Measurements from ENCODE around the gene ZKSCAN4.

The ZKSCAN4 gene

GRCh38 chr6:28218312-28219248, 33.5 kb downstream of the ZKSCAN4 start:
- Histone ChIP-seq H3K4me1 (ENCODE audit: control insufficient read depth in 1 of 2, insufficient read depth in 2 of 2, low read length in 2 of 2) (peaks cover 0 to 14% of the 10 kb centered on the region in 2 donors), H3K9me3 (ENCODE audit: control insufficient read depth in 1 of 2, low read length in 2 of 2) (no peaks in the 10 kb centered on the region), H3K27ac (ENCODE audit: low read length) (no peak overlapping the region), H3K27me3 (ENCODE audit: low read depth, low read length) (peaks cover 12% of the 10 kb centered on the region), H3K36me3 (ENCODE audit: control insufficient read depth in 1 of 2, insufficient read depth in 2 of 2, low read length in 2 of 2) (no peaks in the 10 kb centered on the region), H3K4me3 (ENCODE audit: low read depth in 1 of 2, low read length in 2 of 2) (peak overlapping the region; percentile 69)

GRCh38 chr6:28217890-28218289, 34.2 kb downstream of the ZKSCAN4 start:
- Histone ChIP-seq H3K27me3 (ENCODE audit: low read depth, low read length) (peaks cover 13% of the 10 kb centered on the region), H3K4me3 (ENCODE audit: low read depth in 1 of 2, low read length in 2 of 2) (peak overlapping the region in 1 of 2 donors; percentile 69)

GRCh38 chr6:28215425-28215824, 36.6 kb downstream of the ZKSCAN4 start:
- Histone ChIP-seq H3K36me3 (ENCODE audit: control insufficient read depth in 1 of 2, insufficient read depth in 2 of 2, low read length in 2 of 2) (no peaks in the 10 kb centered on the region), H3K4me1 (ENCODE audit: control insufficient read depth in 1 of 2, insufficient read depth in 2 of 2, low read length in 2 of 2) (peaks cover 0 to 17% of the 10 kb centered on the region in 2 donors), H3K4me3 (ENCODE audit: low read depth in 1 of 2, low read length in 2 of 2) (peak overlapping the region in 1 of 2 donors; percentile 13), H3K9me3 (ENCODE audit: control insufficient read depth in 1 of 2, low read length in 2 of 2) (no peaks in the 10 kb centered on the region), H3K27ac (ENCODE audit: low read length) (no peak overlapping the region), H3K27me3 (ENCODE audit: low read depth, low read length) (peaks cover 28% of the 10 kb centered on the region)

More at GRCh38 chr6:28217890-28218289, 34.2 kb downstream of the ZKSCAN4 start:
- H3K9me3 ChIP-seq (ENCODE audit: control insufficient read depth in 1 of 2, low read length in 2 of 2) = no peaks in the 10 kb centered on the region
- no peak overlapping the region for H3K27ac ChIP-seq (ENCODE audit: low read length)
- H3K36me3 ChIP-seq (ENCODE audit: control insufficient read depth in 1 of 2, insufficient read depth in 2 of 2, low read length in 2 of 2) = no peaks in the 10 kb centered on the region
- peaks cover 0 to 14% of the 10 kb centered on the region in 2 donors for H3K4me1 ChIP-seq (ENCODE audit: control insufficient read depth in 1 of 2, insufficient read depth in 2 of 2, low read length in 2 of 2)

- H3K9me3 ChIP-seq (ENCODE audit: control insufficient read depth in 1 of 2, low read length in 2 of 2) = no peaks in the 10 kb centered on the region
- H3K36me3 ChIP-seq (ENCODE audit: control insufficient read depth in 1 of 2, insufficient read depth in 2 of 2, low read length in 2 of 2) = no peaks in the 10 kb centered on the region
- peak overlapping the region in 1 of 2 donors; percentile 62 for H3K4me3 ChIP-seq (ENCODE audit: low read depth in 1 of 2, low read length in 2 of 2)
- H3K27me3 ChIP-seq (ENCODE audit: low read depth, low read length) = peaks cover 46% of the 10 kb centered on the region
- H3K4me1 ChIP-seq (ENCODE audit: control insufficient read depth in 1 of 2, insufficient read depth in 2 of 2, low read length in 2 of 2) = peaks cover 0 to 9% of the 10 kb centered on the region in 2 donors
- no peak overlapping the region for H3K27ac ChIP-seq (ENCODE audit: low read length)
Observed at GRCh38 chr6:28213213-28213523, 38.9 kb downstream of the ZKSCAN4 start.

GRCh38 chr6:28212510-28213212, 39.4 kb downstream of the ZKSCAN4 start:
- H3K27ac ChIP-seq (ENCODE audit: low read length) = peak overlapping the region; percentile 34
- peaks cover 0 to 8% of the 10 kb centered on the region in 2 donors for H3K4me1 ChIP-seq (ENCODE audit: control insufficient read depth in 1 of 2, insufficient read depth in 2 of 2, low read length in 2 of 2)
- no peaks in the 10 kb centered on the region for H3K36me3 ChIP-seq (ENCODE audit: control insufficient read depth in 1 of 2, insufficient read depth in 2 of 2, low read length in 2 of 2)
- H3K9me3 ChIP-seq (ENCODE audit: control insufficient read depth in 1 of 2, low read length in 2 of 2) = no peaks in the 10 kb centered on the region
- peak overlapping the region; percentile 34 to 62 for H3K4me3 ChIP-seq (ENCODE audit: low read depth in 1 of 2, low read length in 2 of 2)
- peaks cover 51% of the 10 kb centered on the region for H3K27me3 ChIP-seq (ENCODE audit: low read depth, low read length)

GRCh38 chr6:28211840-28212509, 40.1 kb downstream of the ZKSCAN4 start:
- Histone ChIP-seq H3K36me3 (ENCODE audit: control insufficient read depth in 1 of 2, insufficient read depth in 2 of 2, low read length in 2 of 2) (no peaks in the 10 kb centered on the region), H3K4me3 (ENCODE audit: low read depth in 1 of 2, low read length in 2 of 2) (peak overlapping the region; percentile 34 to 62), H3K27ac (ENCODE audit: low read length) (no peak overlapping the region), H3K27me3 (ENCODE audit: low read depth, low read length) (peaks cover 58% of the 10 kb centered on the region), H3K9me3 (ENCODE audit: control insufficient read depth in 1 of 2, low read length in 2 of 2) (peaks cover 0 to 4% of the 10 kb centered on the region in 2 donors), H3K4me1 (ENCODE audit: control insufficient read depth in 1 of 2, insufficient read depth in 2 of 2, low read length in 2 of 2) (peaks cover 0 to 8% of the 10 kb centered on the region in 2 donors)

- peaks cover 55% of the 10 kb centered on the region for H3K27me3 ChIP-seq (ENCODE audit: low read depth, low read length)
- no peaks in the 10 kb centered on the region for H3K36me3 ChIP-seq (ENCODE audit: control insufficient read depth in 1 of 2, insufficient read depth in 2 of 2, low read length in 2 of 2)
- peaks cover 0 to 8% of the 10 kb centered on the region in 2 donors for H3K4me1 ChIP-seq (ENCODE audit: control insufficient read depth in 1 of 2, insufficient read depth in 2 of 2, low read length in 2 of 2)
- no peak overlapping the region for H3K27ac ChIP-seq (ENCODE audit: low read length)
- no peak overlapping the region for H3K4me3 ChIP-seq (ENCODE audit: low read depth in 1 of 2, low read length in 2 of 2)
- H3K9me3 ChIP-seq (ENCODE audit: control insufficient read depth in 1 of 2, low read length in 2 of 2) = peaks cover 2 to 10% of the 10 kb centered on the region in 2 donors
Observed at GRCh38 chr6:28209753-28210535, 42.1 kb downstream of the ZKSCAN4 start.

GRCh38 chr6:28208111-28208659, 43.9 kb downstream of the ZKSCAN4 start:
- Histone ChIP-seq H3K4me1 (ENCODE audit: control insufficient read depth in 1 of 2, insufficient read depth in 2 of 2, low read length in 2 of 2) (peaks cover 0 to 8% of the 10 kb centered on the region in 2 donors), H3K9me3 (ENCODE audit: control insufficient read depth in 1 of 2, low read length in 2 of 2) (peaks cover 10 to 12% of the 10 kb centered on the region in 2 donors), H3K27me3 (ENCODE audit: low read depth, low read length) (peaks cover 51% of the 10 kb centered on the region), H3K4me3 (ENCODE audit: low read depth in 1 of 2, low read length in 2 of 2) (peak overlapping the region; percentile 49 to 59), H3K36me3 (ENCODE audit: control insufficient read depth in 1 of 2, insufficient read depth in 2 of 2, low read length in 2 of 2) (no peaks in the 10 kb centered on the region), H3K27ac (ENCODE audit: low read length) (no peak overlapping the region)

- H3K36me3 ChIP-seq (ENCODE audit: control insufficient read depth in 1 of 2, insufficient read depth in 2 of 2, low read length in 2 of 2) = no peaks in the 10 kb centered on the region
- H3K4me1 ChIP-seq (ENCODE audit: control insufficient read depth in 1 of 2, insufficient read depth in 2 of 2, low read length in 2 of 2) = peaks cover 0 to 8% of the 10 kb centered on the region in 2 donors
- no peak overlapping the region for H3K27ac ChIP-seq (ENCODE audit: low read length)
- peaks cover 10 to 14% of the 10 kb centered on the region in 2 donors for H3K9me3 ChIP-seq (ENCODE audit: control insufficient read depth in 1 of 2, low read length in 2 of 2)
- peak overlapping the region; percentile 49 to 59 for H3K4me3 ChIP-seq (ENCODE audit: low read depth in 1 of 2, low read length in 2 of 2)
- peaks cover 47% of the 10 kb centered on the region for H3K27me3 ChIP-seq (ENCODE audit: low read depth, low read length)
Observed at GRCh38 chr6:28207510-28208110, 44.5 kb downstream of the ZKSCAN4 start.

GRCh38 chr6:28206928-28207509, 45.0 kb downstream of the ZKSCAN4 start:
- H3K4me3 ChIP-seq (ENCODE audit: low read depth in 1 of 2, low read length in 2 of 2) = peak overlapping the region; percentile 49 to 59
- H3K27me3 ChIP-seq (ENCODE audit: low read depth, low read length) = peaks cover 41% of the 10 kb centered on the region
- no peaks in the 10 kb centered on the region for H3K36me3 ChIP-seq (ENCODE audit: control insufficient read depth in 1 of 2, insufficient read depth in 2 of 2, low read length in 2 of 2)
- H3K4me1 ChIP-seq (ENCODE audit: control insufficient read depth in 1 of 2, insufficient read depth in 2 of 2, low read length in 2 of 2) = peaks cover 0 to 6% of the 10 kb centered on the region in 2 donors
- H3K27ac ChIP-seq (ENCODE audit: low read length) = no peak overlapping the region
- peaks cover 10 to 14% of the 10 kb centered on the region in 2 donors for H3K9me3 ChIP-seq (ENCODE audit: control insufficient read depth in 1 of 2, low read length in 2 of 2)
